B cell (primary cell): ENCODE data around the gene RABEP2. TPM values are rescaled to one million over a fixed set of nuclear protein-coding genes. Genes with fewer than 3 reads are reported as not detected.
A peak's percentile ranks its signal among the peaks of the same experiment; 100 is the strongest.

Experiments
- ATAC-seq: fragments of 200-7000 bp; cut with Tn5 transposase; one replicate; pipeline ENCODE4 v1.10.0; 2021; ENCODE audit warnings: low read depth, mild to moderate bottlenecking, moderate number of reproducible peaks, moderate library complexity
- CTCF ChIA-PET: fragments of 350-600 bp; sonication (Branson Sonifier 250); formaldehyde crosslinking; loops from one replicate; lab custom pipeline; 2021; ENCODE audit warnings: antibody characterized with exemption, inconsistent platforms; lab: Charles Lee
- POLR2A ChIA-PET: fragments of 350-600 bp; sonication (Branson Sonifier 250); formaldehyde crosslinking; loops from one replicate; lab custom pipeline; 2021; ENCODE audit warnings: antibody characterized with exemption; lab: Charles Lee
- DNase-seq: peaks from one replicate; pipeline ENCODE4 v3.0.0; 2013
- H2AFZ ChIP-seq: 2 replicates; pipeline ENCODE4 v1.6.1; 2012; ENCODE audit warnings: mild to moderate bottlenecking, low read depth, low read length; ENCODE audit not compliant: insufficient read depth, poor library complexity, severe bottlenecking
- H3K27ac ChIP-seq, 2 donors: 1 replicate in 1 of 2; 2 replicates in 1 of 2; pipeline ENCODE4 v1.5.1; 2012 to 2013; ENCODE audit warnings: low read length in 2 of 2, mild to moderate bottlenecking in 2 of 2, moderate library complexity in 1 of 2
- H3K27me3 ChIP-seq, 4 experiments: fragments of 200-600 bp in 1 of 4; sonication (generic) in 1 of 4; replicated peaks in 1 of 4; 1 replicate in 2 of 4; 2 replicates in 2 of 4; pipeline versions ENCODE4 v1.6.1 to v1.7.0; 2013 to 2016; ENCODE audit warnings: low read length in 3 of 4, mild to moderate bottlenecking in 2 of 4, mixed read lengths in 1 of 4, moderate library complexity in 1 of 4; ENCODE audit not compliant: insufficient read depth in 4 of 4, control insufficient read depth in 3 of 4; ENCODE audit errors: control extremely low read depth in 1 of 4
- H3K36me3 ChIP-seq, 2 experiments: replicated peaks in 1 of 2; 1 replicate in 1 of 2; 2 replicates in 1 of 2; pipeline versions ENCODE4 v1.6.1 to v1.7.1; 2013; ENCODE audit warnings: low read length in 1 of 2; ENCODE audit not compliant: insufficient read depth in 2 of 2, control insufficient read depth in 1 of 2; ENCODE audit errors: control extremely low read depth in 1 of 2, extremely low read depth in 1 of 2
- H3K4me1 ChIP-seq, 2 donors: fragments of 200-600 bp in 1 of 2; sonication (generic) in 1 of 2; 1 replicate in 1 of 2; 2 replicates in 1 of 2; pipeline versions ENCODE4 v1.5.1 to v1.6.1; 2013 to 2017; ENCODE audit warnings: low read length in 2 of 2; ENCODE audit not compliant: control insufficient read depth in 2 of 2, insufficient read depth in 2 of 2
- H3K4me2 ChIP-seq: replicated peaks from 2 replicates; pipeline ENCODE3; 2012; ENCODE audit warnings: mild to moderate bottlenecking, low read depth, low read length; ENCODE audit not compliant: poor library complexity, severe bottlenecking
- H3K4me3 ChIP-seq, 5 experiments: fragments of 200-600 bp in 1 of 5; sonication (generic) in 1 of 5; 1 replicate in 3 of 5; 2 replicates in 2 of 5; pipeline versions ENCODE4 v1.5.1 to v1.7.0; 2011 to 2016; ENCODE audit warnings: low read length in 4 of 5, mild to moderate bottlenecking in 4 of 5, low read depth in 2 of 5, control low read depth in 1 of 5, moderate library complexity in 1 of 5; ENCODE audit not compliant: insufficient read depth in 1 of 5; ENCODE audit errors: control extremely low read depth in 1 of 5, extremely low read depth in 1 of 5
- H3K79me2 ChIP-seq: fragments of 200-600 bp; sonication (generic); one replicate; pipeline ENCODE4 v1.6.0; 2016; ENCODE audit warnings: low read length; ENCODE audit not compliant: control insufficient read depth, insufficient read depth
- H3K9ac ChIP-seq: fragments of 200-600 bp; sonication (generic); 2 replicates; pipeline ENCODE4 v1.6.1; 2017; ENCODE audit warnings: mild to moderate bottlenecking, low read length, moderate library complexity
- H3K9me3 ChIP-seq, 3 donors: one replicate each; pipeline versions ENCODE4 v1.6.1 to v1.7.1; 2013; ENCODE audit warnings: low read length in 2 of 3; ENCODE audit not compliant: control insufficient read depth in 2 of 3, insufficient read depth in 1 of 3; ENCODE audit errors: control extremely low read depth in 1 of 3
- H4K20me1 ChIP-seq: 2 replicates; pipeline ENCODE4 v1.6.0; 2012; ENCODE audit warnings: mild to moderate bottlenecking, low read length; ENCODE audit not compliant: insufficient read depth, control insufficient read depth, poor library complexity, severe bottlenecking
- H3K27ac Mint-ChIP-seq: one replicate; pipeline ENCODE4 v1.8.0; 2021; ENCODE audit warnings: mixed read lengths
- H3K27me3 Mint-ChIP-seq: one replicate; pipeline ENCODE4 v1.8.0; 2021; ENCODE audit warnings: mixed read lengths
- H3K4me1 Mint-ChIP-seq: one replicate; pipeline ENCODE4 v1.8.0; 2021; ENCODE audit warnings: mixed read lengths
- H3K4me3 Mint-ChIP-seq: one replicate; pipeline ENCODE4 v1.8.0; 2021; ENCODE audit warnings: mixed read lengths
- H3K9me3 Mint-ChIP-seq: one replicate; pipeline ENCODE4 v1.8.0; 2022; ENCODE audit warnings: mixed read lengths; ENCODE audit not compliant: insufficient read depth
- EZH2 ChIP-seq: IDR thresholded peaks from 2 replicates; pipeline ENCODE4 v1.6.1; 2012; ENCODE audit warnings: borderline replicate concordance, low read depth, mild to moderate bottlenecking, moderate library complexity, low read length; ENCODE audit not compliant: insufficient read depth, poor library complexity, severe bottlenecking
- WGBS: methylation state at CpG from one replicate; pipeline ENCODE4 v1.1.5; 2013; ENCODE audit warnings: missing lambda C conversion rate; ENCODE audit not compliant: insufficient coverage; 5-methylcytosine and 5-hydroxymethylcytosine counted together
- intact Hi-C: fragments of 100-400 bp; cut with micrococcal nuclease; formaldehyde crosslinking; loops from one replicate; pipeline ENCODE4 v1.10.0; 2022
- polyA plus RNA-seq: library from polyadenylated mRNA; depleted of rRNA; stranded (reverse); fragments of >200 nt; gene quantifications from 2 replicates; pipeline ENCODE4 v1.2.3, GENCODE V29; 2012
- total RNA-seq, 2 donors: library from RNA; stranded (reverse); fragments of 120-200 nt in 1 of 2; gene quantifications; 1 replicate in 1 of 2; 2 replicates in 1 of 2; pipeline versions ENCODE4 v1.2.3 to v1.2.4, GENCODE V29; 2013 to 2022
- TF ChIP-seq, protein P1 (sequence below): fragments of 200-600 bp; IDR thresholded peaks from one replicate; pipeline ENCODE4 v1.8.0; 2022; ENCODE audit warnings: antibody characterized with exemption, mild to moderate bottlenecking

RABEP2 gene
- total and polyA plus RNA-seq, 2 donors (not counting 1 experiment from before 2014, with no cell fraction given), result 136 to 178 TPM

DNA sequence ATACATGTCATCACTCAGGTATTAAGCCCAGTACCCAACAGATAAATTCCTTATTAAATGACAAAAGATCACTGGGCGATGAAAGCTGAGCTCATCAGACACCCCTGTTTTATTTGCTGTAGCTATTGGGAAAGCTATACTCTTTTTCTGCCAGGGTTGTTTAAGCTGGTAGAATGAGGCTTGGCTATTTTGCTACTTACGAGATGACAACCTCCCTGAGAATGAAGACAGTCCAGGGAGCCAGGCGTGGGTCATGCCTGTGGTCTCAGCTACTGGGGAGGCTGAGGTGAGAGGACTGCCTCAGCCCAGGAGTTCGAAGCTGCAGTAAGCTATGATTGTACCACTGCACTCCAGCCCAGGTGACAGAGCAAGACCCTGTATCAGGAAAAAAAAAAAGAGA is 65.7 kb downstream of the RABEP2 start:
- Mint-ChIP-seq H3K4me1 (peaks cover 11% of the 10 kb centered on the region), H3K27me3 (no peaks in the 10 kb centered on the region), H3K27ac (peak overlapping the region; percentile 41), H3K4me3 (no peak overlapping the region), H3K9me3 (no peaks in the 10 kb centered on the region)
- DNase-seq (no peak), ATAC-seq (no peak)
- Histone ChIP-seq H3K27me3 (no peaks in the 10 kb centered on the region), H3K9ac (no peak overlapping the region), H4K20me1 (peaks cover 5% of the 10 kb centered on the region), H3K27ac (no peak overlapping the region), H3K79me2 (peaks cover 4% of the 10 kb centered on the region), H2AFZ (no peak overlapping the region), H3K4me3 (no peak overlapping the region), H3K36me3 (no peaks in the 10 kb centered on the region), H3K4me1 (peaks cover 3 to 13% of the 10 kb centered on the region in 2 donors), H3K4me2 (no peak overlapping the region), H3K9me3 (no peaks in the 10 kb centered on the region)
- no peak for TF ChIP-seq EZH2
- TF ChIP-seq, protein P1, sequence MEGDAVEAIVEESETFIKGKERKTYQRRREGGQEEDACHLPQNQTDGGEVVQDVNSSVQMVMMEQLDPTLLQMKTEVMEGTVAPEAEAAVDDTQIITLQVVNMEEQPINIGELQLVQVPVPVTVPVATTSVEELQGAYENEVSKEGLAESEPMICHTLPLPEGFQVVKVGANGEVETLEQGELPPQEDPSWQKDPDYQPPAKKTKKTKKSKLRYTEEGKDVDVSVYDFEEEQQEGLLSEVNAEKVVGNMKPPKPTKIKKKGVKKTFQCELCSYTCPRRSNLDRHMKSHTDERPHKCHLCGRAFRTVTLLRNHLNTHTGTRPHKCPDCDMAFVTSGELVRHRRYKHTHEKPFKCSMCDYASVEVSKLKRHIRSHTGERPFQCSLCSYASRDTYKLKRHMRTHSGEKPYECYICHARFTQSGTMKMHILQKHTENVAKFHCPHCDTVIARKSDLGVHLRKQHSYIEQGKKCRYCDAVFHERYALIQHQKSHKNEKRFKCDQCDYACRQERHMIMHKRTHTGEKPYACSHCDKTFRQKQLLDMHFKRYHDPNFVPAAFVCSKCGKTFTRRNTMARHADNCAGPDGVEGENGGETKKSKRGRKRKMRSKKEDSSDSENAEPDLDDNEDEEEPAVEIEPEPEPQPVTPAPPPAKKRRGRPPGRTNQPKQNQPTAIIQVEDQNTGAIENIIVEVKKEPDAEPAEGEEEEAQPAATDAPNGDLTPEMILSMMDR, result no peak
- WGBS, result 63% methylated on average over 3 of the region's 4 CpGs
- CTCF ChIA-PET, result interaction anchor here (1.1 to 1.4 kb wide), 2 partner anchors 12 to 14 kb away, joined by 3 read pairs; no protein-coding TSS in a partner anchor
- POLR2A ChIA-PET, result no interaction called here
- intact Hi-C loops, result no loop called here

DNA sequence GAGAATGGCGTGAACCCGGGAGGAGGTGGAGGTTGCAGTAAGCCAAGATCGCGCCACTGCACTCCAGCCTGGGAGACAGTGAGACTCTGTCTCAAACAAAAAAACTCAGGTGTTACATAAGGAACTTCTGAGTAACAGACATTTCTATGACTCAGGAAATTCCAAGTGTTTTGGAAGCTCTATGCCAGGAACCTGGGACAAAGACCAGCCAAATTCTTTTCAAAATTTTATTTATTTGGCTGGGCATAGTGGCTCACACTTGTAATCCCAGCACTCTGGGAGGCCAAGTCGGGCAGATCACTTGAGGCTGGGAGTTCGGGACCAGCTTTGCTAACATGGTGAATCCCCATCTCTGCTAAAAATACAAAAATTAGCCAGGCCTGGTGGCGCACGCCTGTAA is 66.6 kb downstream of the RABEP2 start:
- WGBS, result 100% methylated on average over 8 of the region's 8 CpGs
- POLR2A ChIA-PET, result interaction anchor here (0.6 kb wide), 1 partner anchor 35 kb away, joined by 9 read pairs; the partner anchor contains the start of gene ATXN2L

More for the DNA sequence above, 66.6 kb downstream of the RABEP2 start:
- no peak for TF ChIP-seq EZH2
- TF ChIP-seq, protein P1, result no peak
- no peak for ATAC-seq
- H3K27ac Mint-ChIP-seq, result no peak overlapping the region
- peaks cover 4% of the 10 kb centered on the region for H3K4me1 Mint-ChIP-seq
- Histone ChIP-seq H3K4me1 (peaks cover 0 to 9% of the 10 kb centered on the region in 2 donors), H3K4me3 (no peak overlapping the region), H3K27me3 (no peaks in the 10 kb centered on the region), H2AFZ (no peak overlapping the region), H3K36me3 (no peaks in the 10 kb centered on the region), H3K79me2 (peaks cover 4% of the 10 kb centered on the region), H3K9ac (no peak overlapping the region), H3K4me2 (no peak overlapping the region), H4K20me1 (no peaks in the 10 kb centered on the region), H3K27ac (no peak overlapping the region), H3K9me3 (no peaks in the 10 kb centered on the region)
- DNase-seq, result no peak
- H3K9me3 Mint-ChIP-seq, result no peaks in the 10 kb centered on the region
- CTCF ChIA-PET, result interaction anchor here (1.1 to 1.4 kb wide), 2 partner anchors 12 to 15 kb away, joined by 3 read pairs; no protein-coding TSS in a partner anchor
- no peak overlapping the region for H3K4me3 Mint-ChIP-seq
- intact Hi-C loops, result no loop called here
- H3K27me3 Mint-ChIP-seq, result no peaks in the 10 kb centered on the region
